Measurements from ENCODE around the gene RNF217. TPM values are rescaled to one million over a fixed set of nuclear protein-coding genes. Genes with fewer than 3 reads are reported as not detected.

Gene RNF217
- total RNA-seq, 1 donor from 2014 or later: 17.8 TPM

DNA sequence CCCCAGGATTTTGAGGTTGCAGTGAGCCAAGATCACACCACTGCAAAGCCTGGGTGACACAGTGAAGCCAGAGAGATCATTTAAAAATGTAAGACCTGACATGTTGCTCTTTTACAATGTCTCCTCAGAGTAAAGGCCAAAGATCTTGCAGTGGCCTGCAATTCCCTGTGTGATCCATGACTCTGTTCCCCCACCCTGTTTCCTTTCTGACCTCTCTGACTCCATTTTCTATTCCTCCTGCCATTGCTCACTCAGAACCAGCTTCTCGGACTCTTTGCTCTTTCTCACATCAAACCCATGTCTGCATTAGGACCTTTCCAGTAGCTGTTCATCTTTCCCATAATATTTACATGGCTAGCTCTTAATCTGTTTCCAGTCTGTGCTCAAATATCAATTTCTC is 28.8 kb downstream of the RNF217 start:
- DNase-seq: no peak

DNA sequence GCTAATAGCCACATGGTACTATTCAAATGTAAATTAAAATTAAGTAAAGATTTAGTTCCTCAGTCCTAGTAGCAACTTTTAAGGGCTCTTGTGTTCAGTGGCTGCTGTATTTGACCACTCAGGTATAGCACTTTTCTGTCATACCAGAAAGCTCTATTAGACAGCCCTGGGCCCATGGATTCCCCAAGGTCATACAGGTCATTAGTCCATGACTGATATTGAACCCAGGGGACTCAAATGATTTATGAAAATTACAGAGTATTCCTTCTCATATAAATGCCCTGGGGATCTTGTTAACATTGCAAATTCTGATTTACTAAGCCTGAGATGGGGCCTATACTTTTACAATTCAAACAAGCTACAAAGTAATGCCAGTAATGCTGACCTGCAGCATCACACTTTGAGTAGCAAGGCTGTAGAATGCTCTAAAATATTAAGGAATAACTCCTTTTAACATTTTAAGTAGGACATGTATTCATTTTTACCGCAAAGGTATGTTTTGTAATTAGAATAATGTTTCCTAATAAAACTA is 29.6 kb downstream of the RNF217 start:
- DNase-seq: no peak

GRCh38 chr6:124993327-124993726 is 31.1 kb downstream of the RNF217 start:
- DNase-seq: no peak

DNA sequence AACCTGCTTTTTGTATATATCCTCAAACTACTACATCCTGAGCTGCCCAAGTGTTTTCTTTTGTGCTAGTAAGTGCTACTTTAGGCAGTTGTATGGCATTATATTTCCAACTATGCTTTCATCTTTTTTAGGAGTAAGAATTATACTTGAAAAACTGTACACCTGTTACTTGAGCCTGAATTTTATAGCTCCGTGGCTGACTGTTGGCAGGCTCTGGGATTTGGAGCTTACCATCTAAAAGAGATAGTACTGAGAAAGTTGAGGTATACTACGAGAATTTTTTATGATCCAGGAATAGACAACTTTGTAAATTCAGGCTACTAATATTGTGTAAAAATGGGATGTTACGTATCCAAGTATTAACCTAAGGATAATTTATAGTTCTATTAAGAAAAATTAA is 32.4 kb downstream of the RNF217 start:
- no peak for DNase-seq

GRCh38 chr6:124995131-124995530 is 32.9 kb downstream of the RNF217 start:
- no peak for DNase-seq

DNA sequence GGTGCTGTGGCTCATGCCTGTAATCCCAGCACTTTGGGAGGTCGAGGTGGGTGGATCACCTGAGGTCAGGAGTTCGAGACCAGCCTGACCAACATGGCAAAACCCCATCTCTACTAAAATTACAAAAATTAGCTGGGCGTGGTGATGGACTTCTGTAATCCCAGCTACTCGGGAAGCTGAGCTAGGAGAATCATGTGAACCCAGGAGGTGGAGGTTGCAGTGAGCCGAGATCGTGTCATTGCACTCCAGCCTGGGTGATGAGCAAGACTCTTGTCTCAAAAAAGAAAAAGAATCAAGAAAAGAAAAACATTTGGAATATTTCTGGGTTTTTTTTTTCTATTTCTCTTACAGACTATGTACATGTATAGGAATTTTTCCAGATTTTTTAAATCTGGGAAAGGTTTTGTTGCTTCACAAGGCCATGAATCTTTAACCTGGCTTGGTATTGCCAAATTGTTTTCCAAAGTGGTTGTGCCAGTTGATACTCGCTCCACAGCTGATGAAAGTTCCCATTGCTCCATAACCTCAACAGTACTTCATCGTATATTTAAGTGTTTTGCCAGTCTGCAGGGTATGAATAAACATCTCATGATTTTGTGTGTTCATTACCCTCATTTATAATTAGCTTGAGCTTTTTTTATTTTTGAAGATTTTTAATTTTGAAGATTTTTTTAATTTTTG is 33.5 kb downstream of the RNF217 start:
- DNase-seq: no peak

DNA sequence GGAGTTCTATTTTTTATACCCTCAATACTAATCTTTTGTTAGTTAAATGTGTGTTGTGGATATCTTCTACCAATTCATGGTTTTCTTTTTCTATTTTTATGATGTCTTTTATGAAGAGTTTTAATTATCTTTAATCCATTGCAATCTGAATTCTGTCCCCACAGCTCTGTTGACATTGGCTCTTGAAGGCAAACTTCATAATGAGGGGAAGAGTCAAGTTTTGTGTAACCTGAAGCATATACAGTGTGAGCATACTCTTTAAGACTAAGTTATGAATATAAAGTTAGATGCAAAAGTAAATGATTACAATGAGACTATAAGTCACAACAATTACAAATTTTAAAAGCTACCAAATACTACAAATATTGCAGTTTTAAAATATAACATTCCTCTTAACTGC is 34.2 kb downstream of the RNF217 start:
- DNase-seq: no peak

DNA sequence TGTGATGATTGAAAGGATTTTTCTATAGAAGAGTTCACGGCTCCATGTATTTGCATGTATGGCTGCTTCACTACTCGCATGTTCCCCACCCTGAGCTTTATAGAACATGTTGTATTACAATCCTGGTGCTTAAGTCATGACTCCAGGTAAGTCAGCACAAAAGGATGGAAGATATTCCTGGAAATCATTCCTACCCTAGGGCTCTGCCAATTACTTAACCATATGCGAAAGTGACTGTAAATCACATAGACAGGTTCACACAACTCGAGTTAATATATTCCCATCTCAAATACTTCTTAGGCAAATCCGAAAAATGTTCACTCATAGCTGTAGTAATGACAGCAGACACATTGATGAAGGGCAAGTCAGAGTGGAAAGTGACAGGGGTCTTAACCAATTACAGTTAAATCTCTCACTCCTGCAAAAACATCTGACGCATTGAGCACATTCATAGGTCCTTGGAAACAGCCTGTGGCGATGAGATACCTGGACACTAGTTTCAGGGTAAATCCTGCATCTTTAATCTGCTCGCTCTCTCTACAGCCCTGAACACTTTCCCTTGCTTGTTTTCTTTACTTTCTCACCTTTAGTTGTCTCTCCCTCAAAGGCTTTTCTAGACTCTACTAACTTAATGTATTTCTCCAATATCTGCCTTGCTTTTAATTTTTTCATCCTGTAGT is 35.1 kb downstream of the RNF217 start:
- no peak for DNase-seq

- no peak for DNase-seq
Measured at GRCh38 chr6:124999105-124999764, 37.0 kb downstream of the RNF217 start.

DNA sequence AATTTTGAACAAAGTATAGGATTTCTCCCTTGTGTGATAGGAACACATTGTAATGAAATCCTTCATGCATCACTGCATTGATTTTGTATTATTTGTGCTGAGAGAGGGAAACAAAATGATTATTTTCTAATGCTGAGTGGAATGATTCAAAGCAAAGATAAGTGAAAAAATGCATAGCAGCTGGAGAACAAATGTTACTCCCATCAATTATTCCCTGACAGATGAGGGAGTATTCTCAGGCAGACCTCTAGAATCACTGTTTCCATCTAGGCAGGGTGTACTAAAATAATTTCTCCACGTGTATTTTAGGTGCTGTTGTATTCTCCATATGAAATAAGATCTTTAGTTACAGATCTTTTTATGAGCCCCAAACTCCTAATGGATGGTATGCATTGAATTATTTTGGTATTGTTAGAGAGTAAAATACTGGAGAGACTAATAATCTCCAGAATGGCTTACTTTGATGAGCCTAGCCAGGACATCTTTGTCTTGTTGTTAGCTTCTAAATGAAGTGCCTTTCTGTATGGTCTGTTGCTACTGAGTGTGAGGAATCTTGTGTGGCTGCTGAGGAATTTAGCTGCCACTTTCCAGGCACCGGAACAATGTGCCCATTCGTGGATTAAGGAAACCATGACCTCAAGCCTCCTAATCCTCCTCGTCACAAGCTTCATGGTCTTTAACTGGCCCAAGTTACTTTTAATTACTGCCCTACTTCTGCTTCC is 39.6 kb downstream of the RNF217 start:
- DNase-seq: no peak

GRCh38 chr6:125002406-125002741 is 40.1 kb downstream of the RNF217 start:
- no peak for DNase-seq

DNA sequence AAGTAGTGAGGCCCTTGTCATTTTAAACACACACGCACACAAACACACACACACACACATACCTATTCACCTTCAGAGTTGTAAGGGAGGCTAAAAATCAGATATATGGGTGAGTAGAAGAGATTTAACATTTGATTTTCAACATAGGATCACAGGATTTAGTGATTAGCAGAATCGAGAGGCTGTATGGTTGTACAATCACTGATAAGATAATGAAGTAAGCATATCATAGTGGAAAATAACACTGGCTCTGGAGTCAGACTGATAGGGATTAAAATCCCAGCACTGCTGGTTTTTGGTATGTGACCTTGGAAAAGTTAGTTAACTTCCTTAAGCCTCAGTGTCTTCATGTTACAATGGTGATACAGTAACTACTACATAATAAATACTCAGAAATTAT is 40.8 kb downstream of the RNF217 start:
- no peak for DNase-seq

GRCh38 chr6:125004198-125004597 is 42.0 kb downstream of the RNF217 start:
- no peak for DNase-seq

- no peak for DNase-seq
Measured at GRCh38 chr6:125004797-125005595, 42.8 kb downstream of the RNF217 start.

DNA sequence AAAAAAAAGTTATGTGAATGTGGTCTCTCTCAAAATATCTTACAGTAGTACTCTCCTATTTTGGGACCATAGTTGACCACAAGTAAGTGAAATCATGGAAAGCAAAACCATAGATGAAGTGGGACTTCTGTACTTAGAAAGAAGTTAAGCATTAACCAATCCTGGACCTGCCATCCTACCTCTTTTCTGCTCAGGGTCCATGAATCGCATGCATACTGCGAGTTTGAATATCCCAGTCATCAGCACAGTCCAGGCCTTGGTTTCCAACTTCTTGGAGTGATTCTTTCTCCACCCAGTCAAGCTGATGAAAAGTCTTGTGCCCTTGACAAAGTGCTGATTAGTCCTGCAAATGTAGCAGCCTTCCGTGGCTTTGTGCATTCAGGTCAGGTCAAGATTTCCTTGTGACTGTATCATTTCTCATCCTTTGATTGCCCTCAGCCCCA is 46.0 kb downstream of the RNF217 start:
- no peak for DNase-seq

GRCh38 chr6:125008957-125009356 is 46.7 kb downstream of the RNF217 start:
- DNase-seq: no peak

DNA sequence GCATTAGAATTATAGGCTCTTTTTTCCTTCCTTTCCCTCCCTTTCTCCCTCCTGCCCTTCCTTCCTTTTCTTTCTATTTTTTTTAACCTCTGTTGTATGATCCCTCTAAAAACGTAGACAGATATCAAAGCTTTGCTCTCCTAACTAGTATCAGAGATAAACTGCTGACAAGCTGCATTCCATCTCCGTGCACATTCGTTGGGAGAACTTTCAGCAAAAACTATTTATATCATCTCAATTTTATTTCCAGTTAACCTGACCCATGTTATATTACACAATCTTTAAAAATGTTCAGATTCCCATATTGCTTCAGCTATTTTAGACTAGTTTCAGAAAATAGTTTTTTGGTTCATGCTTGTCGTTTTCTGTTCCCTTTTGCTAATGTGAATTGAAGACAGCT is 47.3 kb downstream of the RNF217 start:
- DNase-seq: no peak

DNA sequence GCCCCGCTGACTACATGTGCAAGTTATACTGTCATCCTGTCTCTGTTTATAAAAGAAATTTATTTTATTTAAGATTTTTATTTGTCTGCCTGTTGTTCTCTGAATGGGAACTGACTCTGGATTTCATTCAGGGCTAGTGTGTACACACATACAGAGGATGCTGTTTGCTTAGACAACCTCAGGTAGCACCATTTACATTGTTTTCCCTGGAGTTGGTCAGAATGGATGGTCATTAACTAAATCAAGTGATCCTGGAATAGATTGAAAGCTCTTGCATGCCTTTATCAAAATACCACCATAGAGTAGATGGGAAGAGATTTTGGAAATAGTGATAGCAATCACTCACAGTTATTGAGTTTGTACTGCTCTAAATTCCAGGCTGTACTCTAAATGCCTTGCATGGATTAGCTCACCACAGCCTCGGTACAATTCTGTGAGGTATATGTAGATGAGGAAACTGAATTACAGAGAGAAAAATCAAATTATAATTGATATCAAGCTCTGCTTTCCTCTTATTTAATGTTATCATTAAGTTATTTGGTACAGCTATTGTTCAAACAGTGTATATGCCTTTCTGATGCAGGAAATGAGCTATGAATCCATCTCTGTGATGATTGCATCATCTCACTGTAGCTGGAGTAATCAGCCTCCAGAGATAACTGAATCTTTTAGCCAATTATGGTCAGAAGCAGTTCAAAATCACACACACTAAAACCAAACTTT is 51.9 kb downstream of the RNF217 start:
- DNase-seq: no peak

DNA sequence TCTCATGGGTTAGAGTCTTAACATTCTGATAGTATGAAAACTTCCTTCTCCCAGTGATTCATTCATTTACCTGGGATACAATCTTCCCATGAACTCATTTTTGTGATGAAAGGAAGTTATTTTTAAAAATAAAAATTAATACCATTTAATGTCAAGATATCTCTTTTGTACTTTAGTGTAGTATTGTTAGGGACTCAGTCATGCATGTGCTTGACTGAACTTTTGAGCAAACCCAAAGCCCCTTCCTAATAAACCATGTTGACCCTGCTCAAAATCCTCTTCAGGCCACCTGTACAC is 52.4 kb downstream of the RNF217 start:
- DNase-seq: no peak

DNA sequence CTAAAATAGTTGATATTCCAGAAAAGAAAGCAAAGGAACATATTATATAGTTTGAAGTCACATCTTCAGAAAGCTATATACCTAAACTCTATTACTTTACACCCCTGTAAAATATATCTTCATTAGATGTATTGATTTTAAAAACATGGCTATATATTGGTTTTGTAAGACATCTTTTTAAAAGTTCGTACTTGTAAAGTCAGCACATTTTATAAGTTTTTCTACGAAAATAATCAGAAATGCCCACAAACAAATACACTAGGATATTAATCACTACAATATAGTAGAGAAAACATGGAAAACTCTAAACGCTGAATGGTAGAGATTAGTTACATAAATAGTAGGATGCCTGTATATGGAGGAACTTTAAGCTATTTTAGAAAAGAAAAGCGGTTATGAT is 52.9 kb downstream of the RNF217 start:
- DNase-seq: no peak

GRCh38 chr6:125018136-125018535 is 55.9 kb downstream of the RNF217 start:
- no peak for DNase-seq

DNA sequence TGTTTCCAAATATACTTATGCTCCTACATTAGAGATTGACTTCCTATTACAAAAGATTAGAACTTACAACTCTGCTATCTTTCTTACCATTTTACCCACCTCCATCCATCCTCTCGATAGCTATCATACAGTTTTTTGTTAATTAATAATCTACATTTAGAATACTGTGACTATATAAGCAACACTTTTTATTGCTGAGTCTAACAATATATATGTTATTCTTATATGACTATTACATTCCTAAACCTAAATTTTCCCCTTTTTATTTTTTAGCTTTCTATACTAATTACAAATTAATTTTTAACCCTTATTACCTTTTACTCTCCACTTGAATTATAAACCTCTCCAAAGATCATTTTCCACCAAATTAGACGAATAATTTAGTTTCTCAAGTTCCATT is 57.0 kb downstream of the RNF217 start:
- DNase-seq: no peak

Measured in occipital lobe (tissue), 2 donors.